ENCODE data around the gene P2RY4.

DNA sequence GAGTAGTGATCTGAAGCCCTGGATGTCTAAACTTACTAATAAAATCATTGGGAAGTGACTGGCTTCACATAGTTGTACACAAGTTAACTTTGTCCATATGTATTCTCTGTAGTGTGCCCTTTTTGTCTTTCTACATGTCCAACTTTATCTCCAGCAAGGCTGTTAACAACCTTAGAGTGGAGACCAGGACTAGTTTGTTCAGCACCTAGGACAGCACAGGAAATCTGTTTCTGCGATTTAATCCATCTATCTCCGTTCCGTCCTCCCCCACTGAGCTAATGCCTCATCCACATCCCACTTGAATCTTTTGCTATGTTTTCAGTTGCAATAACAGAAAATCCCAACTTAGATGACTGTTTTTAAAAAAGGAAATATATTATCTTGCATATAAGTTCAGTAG is 4.8 kb upstream of the P2RY4 start:
- TF ChIP-seq CTCF (IDR thresholded peaks at IDR 0.05; ENCODE audit: insufficient read depth, low read length, poor library complexity, severe bottlenecking) (no peak), EZH2phosphoT487 (conservative IDR thresholded peaks at IDR 0.05; ENCODE audit: low read length) (no peak)

Data from SU-DHL-6 (cell line).